SK-N-SH treated with all-trans-retinoic acid at 6 μM for 48 hours (cell line): ENCODE data around the gene MED27.

Source experiments
- CREB5 ChIP-seq: fragments of 250-450 bp; sonication (Bioruptor Pico); IDR thresholded peaks from 2 replicates; pipeline ENCODE4 v1.5.1; 2020; ENCODE audit warnings: low read depth, mild to moderate bottlenecking, moderate library complexity
- ESRRG ChIP-seq: fragments of 250-450 bp; sonication (Bioruptor Pico); IDR thresholded peaks from 2 replicates; pipeline ENCODE4 v1.6.1; 2021; ENCODE audit warnings: mild to moderate bottlenecking
- RARB ChIP-seq: fragments of 250-450 bp; sonication (Bioruptor Pico); IDR thresholded peaks from 2 replicates; pipeline ENCODE4 v1.8.0; 2021; ENCODE audit warnings: mild to moderate bottlenecking, moderate library complexity
- ZFP3 ChIP-seq: fragments of 250-450 bp; sonication (Bioruptor Pico); IDR thresholded peaks from 2 replicates; pipeline ENCODE4 v1.5.0; 2020; ENCODE audit warnings: mild to moderate bottlenecking, moderate library complexity
- TF ChIP-seq, protein P1 (sequence below): fragments of 250-450 bp; sonication (Bioruptor Pico); IDR thresholded peaks from 2 replicates; pipeline ENCODE4 v1.8.0; 2021; ENCODE audit warnings: low read depth, mild to moderate bottlenecking, moderate library complexity, borderline replicate concordance
- TF ChIP-seq, protein P2 (sequence below): fragments of 250-450 bp; sonication (Bioruptor Pico); IDR thresholded peaks from 2 replicates; pipeline ENCODE4 v1.5.1; 2021; ENCODE audit warnings: mild to moderate bottlenecking, moderate library complexity

DNA sequence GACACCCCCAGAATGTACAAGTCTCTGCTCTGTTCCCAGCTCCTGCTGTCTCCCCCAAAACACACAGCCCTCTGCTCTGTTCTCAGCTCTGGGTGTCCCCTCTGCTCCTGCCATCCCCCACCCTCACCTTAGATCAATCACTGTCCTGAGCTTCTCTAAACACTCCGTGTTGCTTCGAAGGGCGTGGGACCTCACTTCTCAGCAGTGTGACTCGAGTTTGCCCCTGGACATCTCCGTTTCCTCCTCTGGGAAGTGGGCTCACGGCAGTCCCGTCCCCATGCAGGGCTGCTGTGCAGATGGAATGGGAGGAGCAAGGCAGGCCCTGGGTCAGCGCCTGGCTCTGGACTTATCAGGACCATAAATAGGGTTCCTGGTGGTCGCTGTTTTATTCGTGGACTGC lies 241.8 kb downstream of the MED27 start:
- TF ChIP-seq, protein P1, sequence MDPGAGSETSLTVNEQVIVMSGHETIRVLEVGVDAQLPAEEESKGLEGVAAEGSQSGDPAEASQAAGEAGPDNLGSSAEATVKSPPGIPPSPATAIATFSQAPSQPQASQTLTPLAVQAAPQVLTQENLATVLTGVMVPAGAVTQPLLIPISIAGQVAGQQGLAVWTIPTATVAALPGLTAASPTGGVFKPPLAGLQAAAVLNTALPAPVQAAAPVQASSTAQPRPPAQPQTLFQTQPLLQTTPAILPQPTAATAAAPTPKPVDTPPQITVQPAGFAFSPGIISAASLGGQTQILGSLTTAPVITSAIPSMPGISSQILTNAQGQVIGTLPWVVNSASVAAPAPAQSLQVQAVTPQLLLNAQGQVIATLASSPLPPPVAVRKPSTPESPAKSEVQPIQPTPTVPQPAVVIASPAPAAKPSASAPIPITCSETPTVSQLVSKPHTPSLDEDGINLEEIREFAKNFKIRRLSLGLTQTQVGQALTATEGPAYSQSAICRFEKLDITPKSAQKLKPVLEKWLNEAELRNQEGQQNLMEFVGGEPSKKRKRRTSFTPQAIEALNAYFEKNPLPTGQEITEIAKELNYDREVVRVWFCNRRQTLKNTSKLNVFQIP (CRISPR knock-in tag), result no peak
- no peak for TF ChIP-seq RARB (CRISPR knock-in tag)
- no peak for TF ChIP-seq ZFP3
- no peak for TF ChIP-seq CREB5
- TF ChIP-seq ESRRG (CRISPR knock-in tag), result no peak
- TF ChIP-seq, protein P2, sequence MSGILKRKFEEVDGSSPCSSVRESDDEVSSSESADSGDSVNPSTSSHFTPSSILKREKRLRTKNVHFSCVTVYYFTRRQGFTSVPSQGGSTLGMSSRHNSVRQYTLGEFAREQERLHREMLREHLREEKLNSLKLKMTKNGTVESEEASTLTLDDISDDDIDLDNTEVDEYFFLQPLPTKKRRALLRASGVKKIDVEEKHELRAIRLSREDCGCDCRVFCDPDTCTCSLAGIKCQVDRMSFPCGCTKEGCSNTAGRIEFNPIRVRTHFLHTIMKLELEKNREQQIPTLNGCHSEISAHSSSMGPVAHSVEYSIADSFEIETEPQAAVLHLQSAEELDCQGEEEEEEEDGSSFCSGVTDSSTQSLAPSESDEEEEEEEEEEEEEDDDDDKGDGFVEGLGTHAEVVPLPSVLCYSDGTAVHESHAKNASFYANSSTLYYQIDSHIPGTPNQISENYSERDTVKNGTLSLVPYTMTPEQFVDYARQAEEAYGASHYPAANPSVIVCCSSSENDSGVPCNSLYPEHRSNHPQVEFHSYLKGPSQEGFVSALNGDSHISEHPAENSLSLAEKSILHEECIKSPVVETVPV, result no peak
